NCI-H146 treated with DMSO at 0.1 percent for 48 hours (cell line): Measurements from ENCODE around the gene SLA2.
"Not testable (repeated sequence)": the region's sequence is repeated elsewhere in the genome, so short reads cannot be mapped to it uniquely, and the experiment has no call there.

Experiments
- DNase-seq: peaks from one replicate; lab custom pipeline; 2025; ENCODE audit not compliant: unreplicated experiment; lab: John Stamatoyannopoulos, UW

Gene SLA2, protein sequence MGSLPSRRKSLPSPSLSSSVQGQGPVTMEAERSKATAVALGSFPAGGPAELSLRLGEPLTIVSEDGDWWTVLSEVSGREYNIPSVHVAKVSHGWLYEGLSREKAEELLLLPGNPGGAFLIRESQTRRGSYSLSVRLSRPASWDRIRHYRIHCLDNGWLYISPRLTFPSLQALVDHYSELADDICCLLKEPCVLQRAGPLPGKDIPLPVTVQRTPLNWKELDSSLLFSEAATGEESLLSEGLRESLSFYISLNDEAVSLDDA

DNA sequence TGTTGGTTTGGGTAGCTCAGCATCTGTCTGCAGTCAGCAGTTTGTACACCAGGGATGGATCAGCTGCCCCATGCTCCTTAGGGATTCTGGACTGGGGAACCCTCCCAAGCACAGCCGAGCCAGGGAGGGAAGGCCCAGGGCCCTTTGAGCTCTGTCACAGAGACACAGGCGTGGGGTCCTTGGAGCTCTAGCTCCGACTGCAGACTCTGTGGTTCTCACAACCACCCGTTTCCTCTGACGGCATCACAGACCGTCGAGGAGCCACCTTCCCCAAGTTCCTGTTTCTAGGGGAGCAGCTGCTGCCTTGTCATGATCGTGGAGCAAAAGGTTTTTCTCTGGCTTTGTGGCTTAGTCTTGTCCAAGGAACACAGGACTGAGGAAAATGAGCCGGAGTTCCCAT, at the start of gene SLA2:
Gene SLA2, minus strand, starts transcription at position 199 of the 400 bp plus-strand sequence. CDS start 4,861 bp downstream, outside the sequence.
- DNase-seq = no peak

DNA sequence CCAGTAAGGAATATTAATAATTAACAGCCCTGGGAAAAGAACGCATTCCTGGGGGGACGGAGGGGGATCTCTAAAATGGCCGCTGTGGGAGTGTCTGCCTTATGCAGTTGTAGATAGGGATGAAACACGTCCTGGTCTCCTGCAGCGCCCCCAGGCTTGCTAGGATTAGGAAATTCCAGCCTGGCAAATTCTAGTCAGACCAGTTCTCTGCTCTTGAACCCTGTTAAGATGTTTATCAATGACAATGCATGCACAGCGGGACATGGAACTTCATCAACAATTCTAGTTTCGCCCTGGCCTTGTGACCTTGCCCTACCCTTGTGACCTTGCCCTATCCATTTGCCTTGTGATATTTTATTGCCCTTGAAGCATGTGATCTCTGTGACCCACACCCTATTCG, 49.5 kb upstream of the SLA2 start:
- not testable (repeated sequence) for DNase-seq

DNA sequence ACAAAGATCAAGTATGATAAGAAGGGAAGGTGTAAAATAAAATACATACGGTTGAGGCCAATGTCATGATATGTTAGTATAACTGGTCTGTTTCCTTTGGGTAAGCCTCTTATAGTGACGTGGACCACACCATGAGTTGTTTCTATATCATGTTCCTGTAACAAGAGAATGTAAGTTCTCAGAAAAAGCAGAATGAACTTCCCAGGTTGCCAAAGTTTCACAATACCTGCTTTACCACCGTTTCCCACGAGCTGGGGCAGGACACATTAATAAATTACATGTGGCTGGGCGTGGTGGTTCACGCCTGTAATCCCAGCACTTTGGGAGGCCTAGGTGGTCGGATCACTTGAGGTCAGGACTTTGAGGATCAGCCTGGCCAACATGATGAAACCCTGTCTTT, 42.6 kb upstream of the SLA2 start:
- no peak for DNase-seq

DNA sequence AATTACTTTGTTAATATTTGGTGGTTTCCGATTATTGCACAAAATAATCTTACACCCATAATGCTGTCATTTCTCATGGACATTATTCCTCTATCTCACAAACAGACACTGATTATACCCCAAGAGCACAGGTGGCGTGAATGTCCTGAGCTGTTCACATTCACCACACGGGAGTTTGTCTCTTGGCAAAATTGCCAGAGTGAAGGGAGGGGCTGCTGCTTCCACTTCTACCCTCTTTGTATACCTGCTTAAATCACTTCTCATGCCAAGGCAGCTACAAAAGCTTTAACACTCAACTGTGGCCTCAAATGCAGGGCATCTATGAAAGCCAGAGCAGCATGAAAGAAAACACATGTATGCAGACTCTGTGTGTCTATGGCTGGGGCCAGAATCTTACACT, 41.9 kb upstream of the SLA2 start:
- no peak for DNase-seq

DNA sequence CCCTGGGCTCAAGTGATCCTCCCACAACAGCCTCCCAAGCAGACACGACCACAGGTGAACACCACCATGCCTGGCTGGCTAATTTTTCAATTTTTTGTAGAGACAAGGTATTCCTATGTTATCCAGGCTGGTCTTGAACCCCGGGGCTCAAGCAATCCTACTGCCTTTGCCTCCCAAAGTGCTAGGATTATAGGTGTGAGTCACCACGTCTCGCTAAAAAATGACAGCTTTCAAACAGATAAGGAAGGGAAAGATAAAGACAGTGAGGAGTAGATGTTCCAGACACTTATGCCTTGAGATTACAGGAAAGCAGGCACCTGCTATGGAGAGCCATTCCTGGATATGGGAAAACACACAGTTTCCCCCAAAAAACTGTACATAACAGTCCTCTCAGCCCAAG, 40.9 kb upstream of the SLA2 start:
- no peak for DNase-seq

DNA sequence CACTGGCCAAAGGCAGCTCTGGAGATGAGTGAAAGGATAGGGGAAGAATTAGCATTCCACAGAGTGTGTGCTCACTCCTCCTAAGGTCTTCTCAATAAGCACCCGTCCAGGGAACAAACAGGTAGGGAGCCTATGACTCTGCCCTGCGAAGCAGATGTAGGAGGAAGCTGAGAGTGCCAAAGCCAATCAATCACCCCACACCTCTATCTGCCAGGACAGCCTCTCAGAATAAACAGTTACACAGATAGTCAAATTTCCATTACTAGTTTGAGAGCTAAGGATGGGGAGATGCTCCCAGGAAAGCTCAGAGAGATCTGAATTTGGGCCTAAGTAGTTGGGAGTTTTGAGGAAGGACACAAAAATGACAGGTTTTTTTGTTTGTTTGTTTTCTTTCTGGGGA, 40.5 kb upstream of the SLA2 start:
- no peak for DNase-seq

DNA sequence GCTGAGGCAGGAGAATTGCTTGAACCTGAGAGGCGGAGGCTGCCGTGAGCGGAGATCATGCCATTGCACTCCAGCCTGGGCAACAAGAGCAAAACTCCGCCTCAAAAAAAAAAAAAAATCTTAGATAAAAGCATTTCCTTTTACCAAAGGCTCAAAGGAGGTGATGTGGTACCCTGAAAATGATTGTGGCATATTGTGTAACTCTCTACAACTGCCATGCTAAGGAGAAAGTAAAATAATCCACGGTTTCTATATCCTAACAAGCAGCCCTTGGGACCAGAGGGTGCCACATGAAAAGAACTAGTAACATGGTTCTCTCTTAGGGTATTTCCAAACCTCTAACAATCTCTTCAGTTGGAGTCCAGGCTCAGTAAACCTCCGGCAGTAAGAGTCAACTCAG, 38.8 kb upstream of the SLA2 start:
- DNase-seq = no peak

DNA sequence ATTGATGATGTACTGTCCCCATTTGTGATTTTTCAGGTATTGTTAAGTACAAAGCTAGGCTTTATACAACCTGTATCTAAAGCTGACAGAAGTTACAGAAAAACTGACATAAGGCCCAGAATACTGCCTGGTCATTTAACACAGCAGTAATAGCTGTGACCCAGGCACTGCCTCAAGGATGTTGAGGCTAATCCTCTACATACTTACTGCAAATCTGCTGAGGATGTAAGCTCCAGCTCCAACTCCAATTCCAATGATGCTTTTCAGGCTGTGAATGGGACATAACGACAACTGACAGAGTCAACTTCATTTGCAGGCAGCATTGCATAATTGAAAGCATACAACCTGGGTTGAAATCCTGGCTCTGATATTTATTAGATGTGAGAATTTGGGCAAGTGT, 36.3 kb upstream of the SLA2 start:
- DNase-seq = no peak

DNA sequence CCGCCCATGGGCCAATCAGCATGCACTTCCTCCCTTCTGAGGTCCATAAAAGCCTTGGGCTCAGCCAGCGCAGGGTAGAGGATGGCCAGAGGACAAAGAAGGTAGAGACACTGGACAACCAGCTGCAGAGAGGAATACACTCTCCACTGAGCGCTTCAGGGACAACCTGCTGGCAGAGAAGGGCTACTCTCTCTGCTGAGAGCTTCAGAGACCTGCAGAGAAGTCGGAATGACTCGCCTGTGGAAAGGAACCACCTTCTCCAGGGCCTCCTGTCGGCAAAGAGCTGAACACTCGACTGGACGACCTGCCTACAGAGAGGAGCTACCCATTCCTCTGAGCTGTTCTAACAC, 31.4 kb upstream of the SLA2 start:
- no peak for DNase-seq

DNA sequence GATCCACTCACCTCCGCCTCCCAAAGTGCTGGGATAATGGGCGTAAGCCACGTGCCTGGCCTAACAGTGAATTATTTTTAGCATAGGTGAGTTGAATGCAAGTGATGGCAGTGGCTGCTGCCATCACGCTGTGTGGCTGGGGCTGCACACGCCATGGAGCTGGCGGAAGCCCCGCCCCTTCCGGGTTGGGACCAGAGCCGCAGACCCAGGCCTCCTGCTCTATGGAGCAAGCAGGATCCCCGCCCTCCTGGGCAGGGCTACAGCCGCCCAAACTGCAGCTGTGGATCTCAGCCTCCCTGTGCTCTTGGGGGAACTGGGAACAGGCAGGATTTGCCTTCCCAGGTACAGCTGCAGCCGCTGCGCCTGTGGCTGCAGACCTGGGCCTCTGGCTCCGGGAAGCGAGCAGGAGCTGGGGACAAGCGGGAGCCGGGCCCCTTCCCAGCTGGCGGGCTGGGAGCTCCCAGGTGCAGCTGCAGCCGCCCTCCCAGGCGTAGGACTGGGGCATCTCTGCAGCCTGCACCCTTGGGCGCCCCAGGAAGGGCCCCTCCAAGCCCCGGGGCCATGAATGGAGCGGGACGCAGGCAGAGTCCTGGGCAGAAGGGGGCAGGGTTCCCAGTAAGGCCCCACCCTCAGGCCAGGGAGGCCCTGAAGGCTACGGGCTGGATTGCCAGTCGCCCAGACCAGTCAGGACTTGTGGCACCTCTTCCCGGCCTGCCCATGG, 30.9 kb upstream of the SLA2 start:
- DNase-seq = no peak

DNA sequence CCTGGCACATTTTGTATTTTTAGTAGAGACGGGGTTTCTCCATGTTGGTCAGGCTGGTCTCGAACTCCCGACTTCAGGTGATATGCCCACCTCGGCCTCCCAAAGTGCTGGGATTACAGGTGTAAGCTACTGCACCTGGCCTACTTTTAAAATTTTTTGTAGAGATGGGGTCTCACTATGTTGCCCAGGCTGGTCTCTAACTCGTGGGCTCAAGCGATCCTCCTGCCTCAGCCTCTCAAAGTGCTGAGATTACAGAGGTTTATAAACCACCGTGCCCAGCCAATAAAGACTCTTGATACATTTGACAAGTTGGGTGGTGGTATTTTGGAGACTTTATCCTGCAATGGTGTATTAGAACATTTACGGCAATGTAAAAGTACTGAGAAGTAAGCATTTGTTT, 29.5 kb upstream of the SLA2 start:
- DNase-seq = not testable (repeated sequence)

DNA sequence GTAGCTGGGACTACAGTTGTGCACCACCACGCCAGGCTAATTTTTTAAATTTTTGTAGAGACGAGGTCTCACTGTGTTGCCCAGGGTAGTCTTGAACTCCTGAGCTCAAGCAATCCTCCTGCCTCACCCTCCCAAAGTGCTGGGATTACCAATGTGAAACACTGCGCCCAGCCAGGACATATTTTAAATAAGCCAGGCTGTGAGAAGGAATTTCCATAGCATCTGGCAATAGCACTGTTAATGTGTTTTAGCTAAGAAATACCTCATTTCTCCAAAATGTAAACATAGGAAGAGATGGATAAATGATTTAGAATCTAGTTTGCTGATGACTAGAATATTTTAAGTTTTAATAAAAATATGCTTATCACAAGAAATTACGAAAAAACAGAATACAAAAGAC, 27.0 kb upstream of the SLA2 start:
- DNase-seq = no peak

DNA sequence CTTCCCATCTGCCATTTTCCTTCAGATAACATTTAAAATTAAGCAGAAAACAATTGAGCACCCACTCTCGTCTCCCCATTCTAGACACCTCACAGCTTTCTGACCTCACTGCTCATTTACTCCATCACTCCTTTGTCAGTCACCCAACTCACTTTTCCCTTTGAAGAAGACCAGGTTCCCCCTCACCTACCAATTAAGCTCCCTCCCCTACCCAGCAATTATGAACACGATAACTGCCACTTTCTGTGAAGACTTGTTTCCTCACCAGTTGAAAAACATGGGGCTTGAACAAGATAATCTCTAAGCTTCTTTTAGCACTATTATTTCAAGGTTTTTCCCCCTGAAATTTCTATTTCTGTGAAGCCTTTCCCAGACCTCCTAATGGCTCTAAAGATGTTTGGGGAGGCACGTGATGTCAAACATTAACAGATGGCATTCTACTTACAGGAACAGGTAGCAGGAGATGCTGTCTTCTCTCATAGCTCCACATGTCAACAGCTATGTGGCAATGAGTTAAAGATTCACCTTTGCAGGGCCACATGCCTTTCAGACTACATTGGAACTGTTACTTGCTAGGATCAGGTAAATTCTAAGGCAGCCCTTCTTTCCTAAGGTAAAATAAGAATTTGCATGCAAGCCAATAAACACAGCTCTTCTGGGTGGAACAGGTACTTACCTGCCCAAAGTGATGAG, 24.8 kb upstream of the SLA2 start:
- no peak for DNase-seq

DNA sequence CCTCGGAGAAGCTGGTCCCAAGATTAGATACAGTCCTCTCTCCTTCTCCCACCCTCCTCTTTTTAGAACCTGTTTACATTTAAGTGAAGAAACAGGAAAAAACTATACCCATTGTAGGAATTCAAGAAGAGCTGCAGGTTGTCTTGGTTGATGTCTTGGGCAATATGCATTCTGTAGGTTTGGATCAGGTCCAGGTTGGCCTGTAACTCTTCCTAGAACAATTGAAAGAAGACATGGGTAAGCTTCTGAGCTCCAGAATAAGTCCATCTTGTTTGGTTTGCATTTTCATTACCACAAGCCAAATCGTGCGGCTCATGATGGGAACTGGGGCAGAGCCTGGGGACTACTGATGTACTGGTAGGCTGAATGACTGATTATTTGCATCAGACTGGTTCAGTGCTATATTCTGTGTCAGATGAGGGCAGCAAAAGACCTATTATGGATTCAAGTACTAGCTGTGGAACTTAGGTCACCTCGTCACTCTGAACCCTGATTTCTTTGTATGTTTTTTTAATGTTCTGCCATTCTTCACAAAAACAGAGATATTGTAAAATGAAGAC, 20.3 kb upstream of the SLA2 start:
- DNase-seq = no peak

DNA sequence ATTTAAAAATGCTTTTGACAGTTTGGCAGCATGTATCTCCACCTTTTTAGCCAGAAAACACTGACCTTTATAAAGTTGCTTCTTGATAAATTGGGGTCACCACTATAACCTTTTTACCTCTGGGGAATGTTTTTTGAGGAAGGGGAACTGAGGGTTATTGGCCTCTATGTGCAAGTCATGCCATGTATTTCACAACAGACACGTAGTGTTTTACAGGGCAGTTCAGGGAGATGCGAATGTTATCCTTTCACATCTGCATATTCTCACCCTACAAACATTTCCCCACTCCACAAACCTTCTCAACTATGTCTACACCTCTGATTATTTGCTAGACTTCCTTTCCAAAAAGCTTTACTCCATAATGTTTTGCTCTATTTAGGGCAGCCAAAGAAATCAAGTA, 17.0 kb upstream of the SLA2 start:
- DNase-seq = no peak

DNA sequence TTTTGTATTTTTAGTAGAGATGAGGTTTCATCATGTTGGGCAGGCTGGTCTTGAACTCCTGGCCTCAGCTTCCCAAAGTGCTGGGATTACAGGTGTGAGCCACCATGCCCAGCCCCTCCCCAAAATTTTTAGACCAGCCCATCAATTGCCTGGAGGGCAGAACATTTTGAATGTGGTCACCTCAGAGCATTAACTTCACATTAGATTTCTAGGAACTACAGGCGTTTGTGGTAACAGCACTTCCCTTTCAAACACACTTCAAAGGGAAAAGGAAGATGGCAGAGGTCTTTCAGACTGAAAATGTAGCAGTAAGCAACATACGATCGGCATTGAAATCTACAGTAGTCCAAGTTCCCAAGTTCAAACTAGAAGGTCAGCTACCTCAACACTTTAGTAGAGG, 12.3 kb upstream of the SLA2 start:
- no peak for DNase-seq

DNA sequence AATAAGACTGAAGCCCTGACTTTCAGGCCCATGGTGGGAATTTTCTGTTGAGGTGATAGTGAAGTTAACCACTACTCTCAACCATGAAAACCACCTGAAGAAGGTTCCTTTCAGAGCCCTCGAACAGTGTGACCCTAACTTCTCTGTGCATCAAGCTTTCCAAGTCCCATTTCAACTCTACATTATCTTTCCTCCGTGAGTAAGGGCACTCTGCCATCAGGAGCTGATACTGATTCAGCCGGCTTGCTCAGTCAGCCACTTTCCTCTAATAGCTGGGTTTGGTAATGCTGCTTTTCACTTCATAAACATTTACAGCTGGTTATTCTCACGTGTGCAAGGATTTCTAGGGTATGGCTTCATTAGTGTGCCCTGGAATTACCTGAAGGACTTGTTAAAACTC, 10.7 kb upstream of the SLA2 start:
- no peak for DNase-seq

DNA sequence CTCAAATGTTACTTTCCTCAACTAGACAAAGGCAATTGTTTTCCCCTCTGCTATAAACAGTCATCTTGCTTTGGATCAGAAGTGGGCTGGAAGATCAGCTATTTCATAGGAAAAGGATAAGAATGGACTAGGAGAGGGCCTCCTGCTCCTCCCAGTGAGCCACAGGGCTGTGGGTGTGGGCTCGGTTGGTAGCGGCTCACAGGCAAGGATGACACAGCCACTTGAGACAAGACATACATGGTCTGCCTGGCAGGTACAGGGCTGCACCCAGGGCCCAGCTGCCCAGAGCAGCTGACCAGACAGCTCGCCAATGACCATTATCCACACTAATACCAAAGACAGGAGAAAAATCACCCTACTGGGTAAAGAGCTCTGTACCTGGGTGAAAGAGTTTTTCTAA, 9.0 kb upstream of the SLA2 start:
- no peak for DNase-seq

DNA sequence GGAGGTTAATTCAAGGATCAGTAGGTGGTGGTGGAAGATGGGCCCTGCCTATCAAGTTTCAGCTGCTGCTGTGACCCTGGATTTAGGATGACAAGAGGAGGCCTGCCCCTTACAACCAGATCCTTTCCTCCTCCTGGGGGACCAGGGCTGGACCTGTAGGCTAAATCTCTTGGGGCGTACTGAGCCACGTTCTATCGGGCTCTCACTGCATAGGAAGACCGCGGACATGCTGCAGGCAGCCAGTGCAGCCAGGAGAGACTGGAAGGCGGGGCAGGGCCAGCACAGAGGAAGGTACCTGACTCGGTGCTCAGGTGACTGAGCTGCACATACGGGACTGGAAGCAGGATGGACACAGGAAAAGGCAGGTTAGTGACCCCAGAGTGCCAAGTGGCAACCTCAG, 8.5 kb upstream of the SLA2 start:
- DNase-seq = no peak

DNA sequence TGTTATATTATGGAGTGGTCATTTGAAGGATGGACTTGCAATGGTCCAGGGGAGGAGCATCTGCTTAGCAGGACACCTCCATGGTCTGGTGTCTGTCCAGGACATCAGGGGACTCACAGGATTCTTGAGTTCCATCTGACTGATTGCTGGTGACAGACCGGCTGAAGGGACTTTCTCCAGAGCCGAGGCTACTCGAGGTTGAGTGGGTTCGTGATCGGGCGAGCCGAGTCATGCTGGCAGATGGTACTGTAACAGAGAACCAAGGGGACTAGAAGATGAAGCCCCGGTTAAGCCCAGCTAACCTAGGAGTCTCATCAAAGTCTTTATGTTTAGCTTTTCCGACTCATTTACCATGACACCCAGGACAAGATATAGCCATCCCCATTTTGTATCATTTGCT, 7.5 kb upstream of the SLA2 start:
- DNase-seq = no peak

DNA sequence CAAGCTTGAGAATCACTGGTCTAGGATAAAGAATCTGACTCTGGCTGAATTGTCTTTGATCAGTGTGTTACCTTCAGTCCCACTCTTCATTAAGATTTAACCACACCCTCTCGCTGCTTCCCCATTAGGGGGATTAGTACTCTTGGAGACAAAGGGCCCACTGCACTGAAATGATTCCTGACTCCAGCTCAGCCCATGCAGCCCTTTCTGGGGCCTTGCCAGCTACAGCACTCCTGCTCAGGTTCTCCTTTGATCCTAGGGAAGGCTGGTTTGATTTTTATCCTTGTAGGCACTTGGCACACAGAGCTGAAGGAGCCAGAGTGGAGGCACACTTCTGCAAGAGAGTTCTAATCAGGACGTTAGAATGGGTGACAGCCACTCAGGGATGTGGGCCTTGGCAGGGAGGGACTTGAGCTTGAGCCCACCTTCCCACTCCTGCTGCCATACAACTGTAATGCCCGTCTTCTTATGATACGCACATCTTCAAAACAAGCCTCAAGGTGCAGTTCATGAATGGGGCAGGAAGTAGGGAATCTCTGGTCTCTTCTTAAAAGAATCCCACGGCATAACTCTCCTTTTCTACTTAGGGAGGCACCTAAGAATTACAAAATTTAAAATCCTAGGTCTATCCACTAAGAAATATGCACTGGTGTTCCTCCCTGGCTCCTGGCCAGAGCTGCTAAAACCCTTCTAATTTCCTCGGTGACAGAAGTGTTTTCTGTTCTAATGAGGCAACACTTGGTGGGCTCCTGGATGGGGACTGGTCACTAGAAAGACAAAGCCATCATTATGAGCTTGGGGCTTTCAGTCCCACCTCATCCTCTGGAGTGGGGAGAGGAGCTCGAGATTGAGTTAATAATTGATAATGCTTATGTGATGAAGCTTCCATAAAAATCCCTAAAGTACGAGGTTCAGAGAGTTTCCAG, 1.5 kb upstream of the SLA2 start:
- no peak for DNase-seq
